NCI-H2029 (cell line): ENCODE data around the gene TMC4.
"Not testable (repeated sequence)": the region's sequence is repeated elsewhere in the genome, so short reads cannot be mapped to it uniquely, and the experiment has no call there.

Experiments used
- DNase-seq: peaks from one replicate; lab custom pipeline; 2025; lab: John Stamatoyannopoulos, UW

Gene TMC4

DNA sequence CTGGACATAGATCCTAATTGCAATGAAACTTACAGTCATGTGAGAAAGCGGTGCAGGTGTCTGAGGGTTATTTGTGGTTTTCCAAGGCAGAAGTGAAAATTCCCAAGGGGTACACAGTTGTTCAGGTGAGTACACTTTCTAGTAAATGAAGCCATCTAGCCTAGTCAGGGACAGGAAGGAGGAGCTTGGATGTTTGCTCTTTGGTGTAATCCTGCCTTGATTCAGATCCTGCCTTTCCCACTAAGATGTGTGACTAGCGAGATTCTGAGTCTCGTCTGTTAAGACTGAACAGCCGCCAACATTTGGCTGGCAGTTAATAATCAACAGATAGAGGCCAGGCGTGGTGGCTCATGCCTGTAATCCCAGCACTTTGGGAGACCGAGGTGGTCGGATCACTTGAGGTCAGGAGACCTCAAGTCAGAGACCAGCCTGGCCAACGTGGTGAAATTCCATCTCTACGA is 30.2 kb upstream of the TMC4 start:
- DNase-seq = no peak

DNA sequence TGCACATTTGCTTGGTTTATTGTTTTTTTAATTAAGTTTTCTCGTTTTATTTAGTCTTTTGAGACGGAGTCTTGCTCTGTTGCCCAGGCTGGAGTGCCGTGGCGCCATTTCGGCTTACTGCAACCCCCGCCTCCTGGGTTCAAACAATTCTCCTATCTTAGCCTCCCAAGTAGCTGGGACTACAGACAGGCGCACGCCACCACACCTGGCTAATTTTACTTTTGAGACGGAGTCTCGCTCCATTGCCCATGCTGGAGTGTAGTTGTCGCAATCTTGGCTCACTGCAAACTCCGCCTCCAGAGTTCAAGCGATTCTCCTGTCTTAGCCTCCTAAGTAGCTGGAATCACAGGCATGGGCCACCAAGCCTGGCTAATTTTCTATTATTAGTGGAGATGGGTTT is 29.0 kb upstream of the TMC4 start:
- DNase-seq = no peak

DNA sequence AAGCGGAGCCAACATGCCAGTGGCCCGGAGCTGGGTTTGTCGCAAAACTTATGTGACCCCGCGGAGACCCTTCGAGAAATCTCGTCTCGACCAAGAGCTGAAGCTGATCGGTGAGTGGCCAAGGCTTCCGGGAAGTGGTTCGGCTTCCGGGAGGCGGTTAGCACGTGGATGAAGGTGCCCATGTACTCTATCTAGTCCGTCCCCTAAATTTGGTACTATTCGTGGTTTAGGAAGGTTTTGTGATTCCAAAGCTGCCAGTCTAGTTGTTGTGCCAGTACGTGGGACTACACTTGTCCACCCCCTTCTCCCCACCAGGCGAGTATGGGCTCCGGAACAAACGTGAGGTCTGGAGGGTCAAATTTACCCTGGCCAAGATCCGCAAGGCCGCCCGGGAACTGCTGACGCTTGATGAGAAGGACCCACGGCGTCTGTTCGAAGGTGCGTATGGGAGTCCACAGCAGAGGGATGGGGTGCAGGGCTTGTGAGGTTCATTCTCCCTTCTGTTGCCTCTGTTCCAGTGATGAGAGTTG is 28.3 kb upstream of the TMC4 start:
- no peak for DNase-seq

DNA sequence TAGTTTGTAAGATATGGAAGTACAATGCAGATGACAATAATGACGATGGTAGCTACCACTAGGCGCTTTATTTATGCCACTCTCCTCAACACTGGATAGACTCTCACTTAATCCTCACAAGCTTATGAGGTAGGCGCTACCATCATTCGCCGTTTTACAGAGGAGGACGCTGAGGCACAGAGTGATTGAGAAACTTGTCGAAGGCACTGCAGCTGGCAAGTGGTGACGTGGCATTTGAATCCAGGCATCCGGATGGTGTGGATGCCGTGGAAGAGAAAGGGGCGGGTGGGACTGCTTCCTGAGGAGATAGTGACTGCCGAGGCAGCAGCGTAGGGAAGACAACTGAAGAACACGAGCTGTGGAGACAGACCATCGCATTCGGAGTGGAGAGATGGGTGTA is 26.4 kb upstream of the TMC4 start:
- DNase-seq = no peak

DNA sequence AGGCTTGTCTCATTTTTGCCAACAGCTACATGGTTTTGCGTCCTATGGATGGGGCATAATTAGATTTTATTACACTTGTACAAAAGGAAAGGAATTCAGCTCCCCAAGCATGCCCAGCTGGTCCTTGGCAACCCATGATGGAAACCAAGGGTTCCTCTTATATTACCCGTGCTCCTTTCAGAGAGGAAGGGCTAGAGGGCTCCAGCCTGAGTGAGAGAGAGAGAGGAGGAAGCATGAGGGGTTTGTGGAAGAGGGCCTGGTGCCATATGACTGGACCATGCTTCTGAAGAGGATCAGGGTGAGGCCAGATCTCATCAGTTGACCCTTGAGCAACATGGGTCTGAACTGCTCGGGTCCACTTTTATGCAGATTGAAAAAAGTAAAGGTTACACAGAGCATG is 24.2 kb upstream of the TMC4 start:
- no peak for DNase-seq

DNA sequence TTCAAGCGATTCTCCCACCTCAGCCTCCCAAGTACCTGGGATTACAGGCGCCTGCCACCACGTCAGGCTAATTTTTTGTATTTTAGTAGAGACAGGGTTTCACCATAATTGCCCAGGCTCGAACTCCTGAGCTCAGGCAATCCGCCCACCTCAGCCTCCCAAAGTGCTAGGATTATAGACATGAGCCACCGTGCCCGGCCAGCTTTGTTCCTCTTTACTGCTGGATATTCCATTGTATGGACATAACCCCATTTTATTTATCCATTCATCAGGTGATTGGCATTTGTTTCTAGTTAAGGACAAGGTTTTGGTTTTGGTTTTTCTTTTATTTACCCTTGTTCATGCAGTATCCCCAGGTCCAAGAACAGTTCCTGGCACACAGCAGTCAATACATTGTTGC is 23.6 kb upstream of the TMC4 start:
- DNase-seq = no peak

DNA sequence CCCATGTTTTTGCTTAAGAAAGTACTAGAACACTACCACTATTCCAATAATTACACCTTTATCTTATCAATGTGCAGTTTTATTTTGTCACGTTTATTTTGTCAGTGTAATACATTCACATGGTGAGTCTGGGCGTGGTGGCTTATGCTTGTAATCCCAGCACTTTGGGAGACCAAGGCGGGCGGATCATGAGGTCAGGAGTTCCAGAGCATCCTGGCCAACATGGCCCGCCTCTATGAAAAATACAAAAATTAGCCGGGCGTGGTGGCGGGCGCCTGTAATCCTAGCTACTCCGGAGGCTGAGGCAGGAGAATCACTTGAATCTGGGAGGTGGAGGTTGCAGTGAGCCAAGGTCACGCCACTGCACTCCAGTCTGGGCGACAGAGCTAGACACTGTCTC is 21.5 kb upstream of the TMC4 start:
- DNase-seq = not testable (repeated sequence)

DNA sequence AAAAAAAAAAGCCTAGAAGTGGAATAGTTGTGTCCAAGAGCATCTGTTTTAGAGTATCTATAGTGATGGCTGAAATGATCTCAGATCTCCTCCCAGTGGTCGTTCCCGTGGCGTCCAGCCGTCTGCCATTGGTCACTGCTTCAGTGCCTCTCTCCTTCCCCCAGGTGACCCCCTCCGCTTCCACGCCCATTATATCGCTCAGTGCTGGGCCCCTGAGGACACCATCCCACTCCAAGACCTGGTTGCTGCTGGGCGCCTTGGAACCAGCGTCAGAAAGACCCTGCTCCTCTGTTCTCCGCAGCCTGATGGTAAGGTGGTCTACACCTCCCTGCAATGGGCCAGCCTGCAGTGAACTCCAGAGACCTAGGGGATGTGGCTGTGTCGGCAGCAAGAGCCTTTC is 20.1 kb upstream of the TMC4 start:
- DNase-seq = no peak

DNA sequence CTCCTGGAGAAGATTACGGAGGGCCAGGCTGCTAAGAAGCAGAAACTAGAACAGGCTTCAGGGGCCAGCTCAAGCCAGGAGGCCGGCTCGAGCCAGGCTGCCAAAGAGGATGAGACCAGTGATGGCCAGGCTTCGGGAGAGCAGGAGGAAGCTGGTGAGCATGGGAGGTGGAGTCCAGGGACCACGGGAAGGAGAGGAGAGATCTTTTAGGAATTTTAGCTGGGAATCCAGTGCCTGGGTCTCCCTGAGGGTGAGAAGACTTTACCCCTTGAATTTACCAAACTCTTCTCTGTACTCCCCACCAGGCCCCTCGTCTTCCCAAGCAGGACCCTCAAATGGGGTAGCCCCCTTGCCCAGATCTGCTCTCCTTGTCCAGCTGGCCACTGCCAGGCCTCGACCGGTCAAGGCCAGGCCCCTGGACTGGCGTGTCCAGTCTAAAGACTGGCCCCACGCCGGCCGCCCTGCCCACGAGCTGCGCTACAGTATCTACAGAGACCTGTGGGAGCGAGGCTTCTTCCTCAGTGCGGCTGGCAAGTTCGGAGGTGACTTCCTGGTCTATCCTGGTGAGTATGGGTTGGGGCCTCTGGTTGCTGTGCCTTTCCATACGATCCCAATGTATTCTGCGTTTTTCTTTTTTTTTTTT is 19.0 kb upstream of the TMC4 start:
- DNase-seq = no peak

DNA sequence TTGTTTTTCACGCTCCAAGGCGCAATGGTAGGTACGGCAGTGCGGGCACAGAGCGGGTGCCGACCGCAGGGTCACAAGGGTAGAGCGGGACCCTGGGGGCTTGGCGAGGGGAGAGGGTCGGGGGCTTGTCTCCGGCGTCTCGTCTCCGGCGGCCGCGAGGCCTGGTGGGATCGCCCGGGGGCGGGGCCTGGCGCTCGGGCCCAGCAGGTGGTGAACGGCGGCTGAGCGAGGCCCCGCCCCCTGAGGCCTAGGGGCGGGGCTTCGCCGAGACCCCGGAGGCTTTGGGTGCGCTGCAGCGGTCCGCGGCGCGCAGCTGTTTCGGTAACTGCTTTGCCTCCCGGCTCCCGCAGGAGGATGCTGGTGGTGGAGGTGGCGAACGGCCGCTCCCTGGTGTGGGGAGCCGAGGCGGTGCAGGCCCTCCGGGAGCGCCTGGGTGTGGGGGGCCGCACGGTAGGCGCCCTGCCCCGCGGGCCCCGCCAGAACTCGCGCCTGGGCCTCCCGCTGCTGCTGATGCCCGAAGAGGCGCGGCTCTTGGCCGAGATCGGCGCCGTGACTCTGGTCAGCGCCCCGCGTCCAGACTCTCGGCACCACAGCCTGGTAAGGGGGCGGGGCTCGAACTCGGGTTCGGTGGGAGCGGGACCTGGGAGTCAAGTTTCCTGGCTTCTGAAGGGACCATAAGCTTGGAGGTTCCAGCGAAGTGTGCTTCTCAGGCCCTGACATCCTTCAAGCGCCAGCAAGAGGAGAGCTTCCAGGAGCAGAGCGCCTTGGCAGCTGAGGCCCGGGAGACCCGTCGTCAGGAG is 18.3 kb upstream of the TMC4 start, which contains the start of gene TSEN34:
Gene TSEN34, plus strand, starts transcription at position 298 of the 800 bp plus-strand sequence. Its CDS starts 57 bp downstream, at position 355.
- DNase-seq = peak; percentile 82

DNA sequence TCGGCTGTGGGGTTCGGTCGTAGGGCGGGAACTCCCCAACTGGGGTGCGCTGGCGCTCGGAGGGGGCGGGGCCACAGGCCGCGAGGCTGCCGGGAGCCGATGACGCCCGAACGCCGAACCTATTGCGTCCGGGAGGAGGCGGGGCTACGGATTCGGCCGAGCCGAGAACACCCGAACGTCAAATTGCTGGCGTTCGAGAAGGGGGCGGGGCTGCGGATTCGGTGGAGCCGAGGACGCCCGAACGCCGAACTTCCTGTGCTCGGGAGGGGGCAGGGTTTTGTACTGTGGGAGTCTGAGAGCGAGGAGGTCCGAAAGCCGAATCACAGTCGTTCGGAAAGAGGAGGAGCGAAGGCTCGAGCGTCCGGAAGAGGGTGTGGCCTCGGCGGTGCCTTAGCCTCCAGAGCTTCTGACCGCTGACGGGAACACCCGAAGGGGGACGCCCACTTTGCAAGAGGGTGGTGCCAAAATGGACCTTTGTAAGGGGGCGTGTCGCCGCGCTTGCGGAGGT is 17.6 kb upstream of the TMC4 start:
- DNase-seq = peak; percentile 99

DNA sequence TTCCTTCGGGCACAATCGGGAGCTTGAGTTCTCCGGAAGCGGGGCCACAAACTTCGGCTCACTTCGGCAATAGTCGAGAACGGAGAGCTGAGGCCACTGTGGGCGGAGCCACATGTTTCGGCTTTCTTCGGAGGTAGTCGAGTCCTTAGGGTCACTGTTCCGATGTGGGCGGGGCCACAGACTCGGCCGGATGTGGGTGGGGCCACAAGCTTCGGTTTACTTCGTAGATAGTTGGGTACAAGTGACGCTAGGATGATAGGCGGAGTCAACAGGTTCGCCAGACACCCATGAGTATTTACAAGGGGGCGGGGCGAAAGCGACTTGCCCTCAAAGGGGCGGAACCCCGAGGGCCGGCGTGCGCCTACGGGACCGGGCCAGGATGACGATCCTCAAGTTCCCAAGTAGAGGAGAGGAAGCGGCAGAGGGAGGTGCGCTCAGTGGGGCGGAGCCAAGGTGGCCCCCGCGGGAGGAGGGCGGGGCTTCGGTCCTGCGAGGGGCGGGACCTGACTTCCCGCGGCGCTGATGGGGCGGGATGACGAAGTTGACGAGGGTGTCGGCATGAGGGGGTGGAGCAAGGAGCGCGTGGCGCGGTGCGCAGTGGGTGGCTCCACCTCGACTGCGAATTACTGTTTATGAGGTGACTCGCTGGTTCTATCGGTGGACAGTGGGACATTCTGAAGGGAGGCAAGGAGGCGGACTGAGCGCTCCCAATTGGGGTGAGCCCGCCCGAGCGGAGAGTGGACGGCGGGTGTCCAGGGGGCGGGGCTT is 17.0 kb upstream of the TMC4 start:
- peak; percentile 100 for DNase-seq

DNA sequence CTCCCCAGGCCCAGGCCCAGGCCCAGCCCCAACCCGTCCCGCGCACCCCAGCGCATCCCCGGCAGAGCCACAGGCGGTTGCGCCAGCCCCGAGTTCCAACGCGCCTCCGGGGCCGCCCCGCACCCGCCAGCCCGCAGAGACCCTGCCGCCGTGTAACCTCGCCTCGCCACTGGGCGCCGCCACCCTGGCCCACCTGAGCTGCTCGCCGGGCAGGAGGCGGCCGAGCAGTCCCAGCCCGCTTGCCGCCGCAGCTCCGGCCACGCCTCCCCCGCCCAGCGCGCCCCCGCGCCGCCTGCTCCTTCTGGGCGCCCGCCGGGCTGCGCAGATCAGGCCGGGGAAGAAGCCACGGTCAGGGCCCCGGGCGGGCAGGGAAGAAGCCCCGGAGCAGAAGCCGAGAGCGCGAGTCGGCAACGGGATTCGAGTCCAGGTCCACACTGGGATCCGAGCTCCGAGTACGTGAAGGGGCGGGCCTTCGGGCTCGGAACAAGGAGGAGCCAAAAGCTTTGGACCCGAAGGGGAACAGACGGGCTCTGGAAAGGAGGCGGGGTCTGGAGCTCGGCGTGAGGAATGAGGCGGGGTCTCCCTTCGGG is 16.3 kb upstream of the TMC4 start, which contains the start of gene MBOAT7:
Gene MBOAT7, minus strand, starts transcription at position 436 of the 590 bp plus-strand sequence. CDS start 1,072 bp downstream, outside the sequence.
- DNase-seq = no peak

DNA sequence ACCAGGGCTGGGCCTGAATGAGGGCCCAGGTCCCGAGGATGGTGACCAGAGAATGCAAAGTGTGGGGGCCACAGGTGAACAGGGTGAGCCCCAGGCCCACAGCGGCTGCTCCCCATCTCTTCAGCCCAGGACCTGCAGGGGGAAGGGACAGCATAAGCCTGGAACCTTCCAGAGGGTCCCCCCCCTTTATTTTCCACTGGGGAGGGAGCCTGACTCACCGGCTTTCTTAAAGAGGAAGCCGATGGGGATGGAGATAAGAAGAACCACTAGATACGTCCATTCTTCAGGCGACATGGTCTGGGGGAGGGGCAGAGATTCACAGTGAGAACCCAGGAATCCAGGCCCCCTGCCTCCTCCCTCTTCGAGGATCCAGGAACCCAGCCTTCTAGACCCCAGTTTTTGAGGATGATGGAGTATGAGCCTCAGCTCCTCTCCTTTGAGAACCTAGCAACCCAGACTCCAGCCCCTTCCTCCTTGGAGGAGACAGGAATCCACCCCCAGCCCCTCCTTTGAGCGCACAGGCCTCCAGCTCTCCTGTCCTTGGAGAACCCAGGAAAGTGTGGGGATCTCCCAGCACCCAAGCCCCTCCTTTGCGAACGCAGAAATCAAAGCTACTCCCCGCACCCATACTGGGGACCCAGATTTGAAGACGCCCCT is 15.4 kb upstream of the TMC4 start:
- no peak for DNase-seq

DNA sequence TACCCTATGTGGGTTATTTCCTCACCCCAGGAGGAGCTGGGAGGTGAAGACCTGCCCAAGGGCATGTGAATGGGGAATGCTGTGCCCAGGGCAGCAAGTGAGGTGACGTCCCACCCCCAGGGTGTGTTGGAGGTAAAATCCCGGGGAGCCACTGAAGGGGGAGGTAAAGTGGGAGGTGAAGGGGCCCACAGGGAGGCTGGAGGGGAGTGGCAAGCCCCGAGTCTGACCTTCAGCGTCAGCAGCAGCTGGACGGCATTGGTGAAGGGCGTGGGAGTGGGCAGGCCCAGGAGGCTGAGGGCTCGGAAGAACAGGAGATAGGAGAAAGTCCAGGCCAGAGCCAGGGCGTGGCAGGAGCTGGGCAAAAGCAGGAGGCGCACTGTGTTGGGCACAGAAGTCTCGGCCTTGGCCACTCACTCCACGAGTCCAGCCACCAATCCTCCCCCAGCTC is 14.0 kb upstream of the TMC4 start:
- no peak for DNase-seq

DNA sequence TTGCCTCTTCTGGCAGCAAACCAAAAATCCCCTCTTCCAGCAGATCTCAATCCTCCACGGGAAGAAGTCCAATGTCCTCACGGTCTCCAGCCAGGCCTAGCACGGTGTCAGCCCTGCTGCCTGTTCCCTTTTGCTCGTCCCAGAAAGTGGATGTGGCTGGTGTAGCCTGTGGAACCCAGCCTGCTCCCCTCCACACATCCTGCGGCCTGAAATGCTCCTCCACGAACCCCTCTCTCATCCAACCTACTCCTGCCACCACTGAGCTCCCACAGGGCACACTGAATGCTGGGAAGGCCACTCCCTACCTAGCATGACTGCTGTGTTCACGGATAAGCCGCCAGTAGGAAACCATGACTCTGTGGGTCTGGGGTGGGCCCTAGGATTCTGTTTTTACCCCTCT is 13.4 kb upstream of the TMC4 start:
- DNase-seq = no peak

DNA sequence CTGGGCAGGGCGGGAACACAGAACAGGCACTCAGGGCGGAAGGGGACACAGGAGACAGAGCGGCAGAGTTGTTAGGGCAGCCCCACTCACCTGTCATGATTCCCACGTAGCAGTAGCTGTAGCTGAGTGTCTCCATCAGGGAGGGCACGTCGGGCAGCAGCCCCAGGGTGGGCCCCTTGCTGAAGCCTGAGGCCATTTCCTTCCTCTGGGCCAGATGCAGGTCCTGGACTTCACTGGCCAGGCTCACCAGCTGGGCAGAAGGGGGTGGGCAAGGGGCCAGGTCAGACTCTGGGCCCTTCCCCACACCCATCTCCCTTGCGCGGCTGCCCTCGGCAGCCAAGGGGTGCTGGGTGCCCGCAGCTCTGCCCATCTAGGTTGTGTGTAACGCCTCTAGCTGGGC is 10.5 kb upstream of the TMC4 start:
- no peak for DNase-seq

DNA sequence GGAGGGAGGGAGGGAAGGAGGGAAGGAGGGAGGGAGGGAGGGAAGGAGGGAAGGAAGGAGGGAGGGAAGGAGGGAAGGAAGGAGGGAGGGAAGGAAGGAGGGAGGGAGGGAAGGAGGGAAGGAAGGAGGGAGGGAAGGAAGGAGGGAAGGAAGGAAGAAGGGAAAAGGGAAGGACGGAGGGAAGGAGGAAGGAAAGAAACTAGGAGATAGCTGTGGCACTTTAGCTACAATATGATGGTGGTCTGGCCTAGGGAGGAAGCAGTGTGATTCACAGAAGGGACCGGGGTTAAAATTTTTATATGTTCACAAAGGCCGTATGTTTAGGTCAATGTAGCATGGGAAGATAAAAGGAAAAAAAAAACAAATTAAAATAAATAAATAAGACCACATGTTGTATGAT is 8.9 kb upstream of the TMC4 start:
- not testable (repeated sequence) for DNase-seq

DNA sequence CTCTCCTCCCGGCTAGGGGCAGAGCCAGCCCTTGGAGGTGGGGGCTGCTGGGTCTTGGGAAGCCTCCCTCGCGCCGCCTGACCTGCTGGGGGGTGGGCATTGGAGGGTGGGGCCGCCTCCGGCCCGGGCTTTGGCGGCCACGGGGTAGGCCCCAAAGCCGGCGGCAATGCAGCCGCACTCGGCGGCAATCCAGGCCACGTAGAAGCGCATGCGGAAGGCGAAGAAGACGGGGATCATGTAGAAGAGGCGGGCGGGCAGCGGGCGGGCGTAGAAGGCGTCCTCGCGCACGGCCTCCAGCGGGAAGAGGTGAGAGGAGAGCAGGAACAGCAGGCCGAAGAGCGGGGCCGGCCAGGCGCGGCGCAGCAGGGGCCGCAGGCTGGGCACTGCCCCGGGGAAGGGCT is 7.7 kb upstream of the TMC4 start:
- DNase-seq = no peak

DNA sequence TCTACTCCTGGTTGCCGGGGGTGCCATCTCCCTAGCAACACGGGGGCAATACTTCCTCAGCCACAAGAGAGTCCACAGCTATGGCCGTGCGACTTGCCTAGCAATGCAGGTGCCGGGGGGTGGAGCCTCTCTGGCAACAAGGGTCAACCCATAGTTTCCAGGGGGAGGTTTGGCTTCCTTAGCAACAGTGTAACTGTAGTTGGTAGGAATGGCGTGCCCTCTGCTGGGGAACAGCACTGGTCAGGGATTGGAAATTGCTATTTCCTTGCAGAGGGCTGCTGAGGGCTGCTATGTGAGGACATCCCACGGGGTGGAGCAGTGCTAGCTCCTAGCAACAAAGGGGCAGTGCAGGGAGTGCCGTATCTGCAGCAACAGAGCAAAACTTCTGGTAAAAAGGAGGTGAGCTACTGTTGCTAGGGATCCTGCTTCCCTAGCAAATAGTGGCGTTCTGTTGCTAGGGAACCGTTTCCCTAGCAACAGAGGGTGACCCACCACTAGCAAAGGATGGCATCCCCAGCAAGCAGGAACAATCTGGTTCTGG is 7.0 kb upstream of the TMC4 start:
- peak; percentile 9 for DNase-seq
